Karpas-422 (cell line): ENCODE results near the gene AP1G2. TPM values are rescaled to one million over a fixed set of nuclear protein-coding genes. Genes with fewer than 3 reads are reported as not detected.

Source experiments
- DNase-seq: peaks from one replicate; pipeline ENCODE4 v3.0.0-alpha.2; 2015
- H2AFZ ChIP-seq: fragments of 200-600 bp; sonication (generic); 2 replicates; pipeline ENCODE4 v1.6.1; 2014; ENCODE audit warnings: antibody characterized with exemption, low read length, mixed read lengths
- H3K27ac ChIP-seq: fragments of 200-600 bp; sonication (generic); 2 replicates; pipeline ENCODE4 v1.5.1; 2014; ENCODE audit warnings: mild to moderate bottlenecking, low read length, moderate library complexity
- H3K27me3 ChIP-seq: fragments of 200-600 bp; sonication (generic); 2 replicates; pipeline ENCODE4 v1.6.1; 2014; ENCODE audit warnings: low read length, mixed read lengths
- H3K36me3 ChIP-seq: fragments of 200-600 bp; sonication (generic); 2 replicates; pipeline ENCODE4 v1.6.1; 2014; ENCODE audit warnings: low read length, mixed read lengths; ENCODE audit not compliant: insufficient read depth
- H3K4me1 ChIP-seq: fragments of 200-600 bp; sonication (generic); 2 replicates; pipeline ENCODE4 v1.6.1; 2014; ENCODE audit warnings: mild to moderate bottlenecking, low read length, mixed read lengths
- H3K4me2 ChIP-seq: fragments of 200-600 bp; sonication (generic); 2 replicates; pipeline ENCODE4 v1.6.1; 2014; ENCODE audit warnings: low read length, low read depth, mild to moderate bottlenecking; ENCODE audit not compliant: poor library complexity, severe bottlenecking
- H3K4me3 ChIP-seq: fragments of 200-600 bp; sonication (generic); 2 replicates; pipeline ENCODE4 v1.5.1; 2014; ENCODE audit warnings: mild to moderate bottlenecking, antibody characterized with exemption, low read length, mixed read lengths
- H3K79me2 ChIP-seq: fragments of 200-600 bp; sonication (generic); 2 replicates; pipeline ENCODE4 v1.6.1; 2014; ENCODE audit warnings: mild to moderate bottlenecking, low read length, mixed read lengths
- H3K9ac ChIP-seq: fragments of 200-600 bp; sonication (generic); 2 replicates; pipeline ENCODE4 v1.6.0; 2014; ENCODE audit warnings: low read length
- H3K9me2 ChIP-seq: fragments of 200-600 bp; sonication (generic), shearing (Covaris generic); replicated peaks from 2 replicates; pipeline ENCODE4 v1.6.0; 2014; ENCODE audit warnings: mild to moderate bottlenecking, low read length, moderate library complexity; ENCODE audit not compliant: insufficient read depth
- H3K9me3 ChIP-seq: fragments of 300-700, 200-600 bp; sonication (generic); 2 replicates; pipeline ENCODE4 v1.6.1; 2014; ENCODE audit warnings: low read length, mixed read lengths
- H4K20me1 ChIP-seq: fragments of 200-600 bp; sonication (generic); 2 replicates; pipeline ENCODE4 v1.6.1; 2014; ENCODE audit warnings: mild to moderate bottlenecking, antibody characterized with exemption, low read length, low read depth; ENCODE audit not compliant: insufficient read depth
- total RNA-seq: library from RNA; depleted of rRNA; stranded (reverse); fragments of >200 nt; shearing (Covaris generic); gene quantifications from 2 replicates; pipeline ENCODE4 v1.2.3, GENCODE V29; 2014; ENCODE audit warnings: low replicate concordance

AP1G2 gene
- total RNA-seq, 1 experiment from 2014 or later, result 207 TPM

DNA sequence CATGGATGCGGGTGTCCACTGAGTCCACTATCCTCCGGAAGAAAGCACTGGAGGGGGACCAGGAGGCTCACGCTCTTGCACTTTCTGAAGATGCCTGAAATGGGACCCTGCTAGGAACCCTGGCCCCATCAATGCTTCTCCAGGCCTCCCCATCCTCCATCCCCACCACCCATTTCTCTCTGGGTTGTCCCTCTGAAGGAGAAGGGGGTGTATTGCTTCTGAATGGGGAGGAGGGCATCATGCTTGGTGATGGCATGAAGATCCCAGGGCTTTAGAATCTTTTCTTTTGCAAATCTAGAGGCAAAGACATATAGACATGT is 11.7 kb upstream of the AP1G2 start:
- no peak for DNase-seq
- no peak overlapping the region for H3K27ac ChIP-seq
- H3K9ac ChIP-seq, result no peak overlapping the region
- H3K27me3 ChIP-seq, result no peaks in the 10 kb centered on the region
- H3K36me3 ChIP-seq, result no peaks in the 10 kb centered on the region
- no peaks in the 10 kb centered on the region for H3K9me2 ChIP-seq
- H3K79me2 ChIP-seq, result no peaks in the 10 kb centered on the region
- no peaks in the 10 kb centered on the region for H3K4me1 ChIP-seq
- no peak overlapping the region for H3K4me3 ChIP-seq
- H4K20me1 ChIP-seq, result no peaks in the 10 kb centered on the region
- H3K4me2 ChIP-seq, result no peak overlapping the region
- H2AFZ ChIP-seq, result no peak overlapping the region
- H3K9me3 ChIP-seq, result no peaks in the 10 kb centered on the region

DNA sequence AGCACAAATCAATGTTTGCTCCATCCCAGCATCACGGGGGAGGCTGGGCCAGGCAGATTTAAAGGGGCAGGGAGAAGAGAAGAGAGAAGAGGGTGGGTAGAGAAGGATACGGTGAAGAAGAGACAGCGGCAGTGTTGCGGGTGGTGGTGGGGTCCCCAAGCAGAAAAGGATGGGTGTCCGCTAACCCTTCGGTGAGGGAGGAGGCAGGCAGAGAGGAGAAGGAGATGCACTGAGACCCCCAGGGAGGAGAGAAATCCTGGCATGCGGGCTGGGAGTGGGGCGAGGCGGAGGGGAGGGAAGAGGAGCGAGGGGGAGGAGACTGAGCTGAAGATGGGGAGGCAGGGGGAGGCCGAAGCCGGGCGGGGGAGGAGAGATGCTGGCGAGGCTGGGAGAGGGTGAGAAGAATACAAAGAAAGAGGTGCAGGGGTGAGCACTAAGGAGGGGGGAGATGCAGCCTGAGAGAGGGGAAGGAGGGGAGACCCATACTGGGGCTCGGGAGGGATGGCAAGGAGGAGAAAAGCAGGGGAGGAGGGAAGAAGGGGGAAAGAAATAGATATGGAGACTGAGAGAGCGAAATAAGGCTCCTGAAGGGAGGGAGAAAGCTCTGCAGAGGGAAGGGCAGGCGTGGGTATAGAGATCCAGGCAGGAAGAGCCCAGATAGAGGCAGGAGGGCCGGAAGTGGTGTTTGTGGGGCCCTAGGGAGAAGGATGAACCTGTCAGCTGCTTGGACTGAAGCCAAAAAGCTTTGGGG is 11.1 kb upstream of the AP1G2 start, which contains the start of gene JPH4:
JPH4 (minus strand) TSS at position 231 of the 751 bp plus-strand sequence. CDS start 1,337 bp downstream, outside the sequence.
- Histone ChIP-seq H4K20me1 (no peaks in the 10 kb centered on the region), H3K9me3 (no peaks in the 10 kb centered on the region), H3K27me3 (no peaks in the 10 kb centered on the region), H3K9ac (no peak within 1 kb of the TSS), H3K4me2 (no peak within 1 kb of the TSS), H3K79me2 (no peaks in the 10 kb centered on the region), H2AFZ (no peak within 1 kb of the TSS), H3K36me3 (no peaks in the 10 kb centered on the region), H3K27ac (no peak within 1 kb of the TSS), H3K9me2 (no peaks in the 10 kb centered on the region), H3K4me3 (no peak within 1 kb of the TSS), H3K4me1 (no peaks in the 10 kb centered on the region)
- no peak for DNase-seq

DNA sequence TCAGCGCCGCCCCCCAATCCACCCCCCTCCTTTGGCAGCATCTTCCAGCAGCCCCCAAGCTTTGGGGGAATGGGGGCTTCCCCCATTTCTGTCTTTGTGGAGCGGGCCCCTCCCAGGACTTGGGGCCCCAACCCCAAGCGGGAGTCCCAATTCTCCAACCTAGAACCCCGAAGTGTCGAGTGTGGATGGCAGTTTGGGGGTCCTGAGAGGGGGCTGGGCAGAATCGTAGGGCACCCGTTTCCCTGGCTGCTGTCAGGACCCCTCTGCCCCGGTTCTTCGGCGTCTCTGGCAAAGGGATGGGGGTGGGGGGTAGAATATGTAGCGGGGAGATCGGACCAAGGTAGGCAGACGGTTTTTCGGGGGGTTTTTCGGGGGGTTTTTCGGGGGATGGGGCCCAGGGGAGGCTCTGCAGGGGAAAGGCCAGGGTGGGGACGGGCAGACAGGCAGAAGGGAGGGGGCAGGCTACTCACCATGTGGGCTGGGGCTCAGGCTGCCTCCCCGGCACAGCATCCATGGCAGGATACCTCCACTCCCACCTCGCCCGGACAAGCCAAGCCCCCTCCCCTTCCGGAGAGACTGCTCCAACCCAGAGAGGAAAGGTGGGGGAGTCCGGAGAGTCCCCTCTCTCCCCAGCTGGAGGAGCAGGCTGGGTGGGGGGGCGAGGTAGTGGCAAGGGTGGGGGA is 10.3 kb upstream of the AP1G2 start:
- Histone ChIP-seq H3K27me3 (no peaks in the 10 kb centered on the region), H3K9ac (no peak overlapping the region), H4K20me1 (no peaks in the 10 kb centered on the region), H3K9me2 (no peaks in the 10 kb centered on the region), H3K27ac (no peak overlapping the region), H3K4me2 (no peak overlapping the region), H3K79me2 (no peaks in the 10 kb centered on the region), H3K4me1 (no peaks in the 10 kb centered on the region), H3K4me3 (no peak overlapping the region), H3K36me3 (no peaks in the 10 kb centered on the region), H2AFZ (no peak overlapping the region), H3K9me3 (no peaks in the 10 kb centered on the region)
- no peak for DNase-seq

DNA sequence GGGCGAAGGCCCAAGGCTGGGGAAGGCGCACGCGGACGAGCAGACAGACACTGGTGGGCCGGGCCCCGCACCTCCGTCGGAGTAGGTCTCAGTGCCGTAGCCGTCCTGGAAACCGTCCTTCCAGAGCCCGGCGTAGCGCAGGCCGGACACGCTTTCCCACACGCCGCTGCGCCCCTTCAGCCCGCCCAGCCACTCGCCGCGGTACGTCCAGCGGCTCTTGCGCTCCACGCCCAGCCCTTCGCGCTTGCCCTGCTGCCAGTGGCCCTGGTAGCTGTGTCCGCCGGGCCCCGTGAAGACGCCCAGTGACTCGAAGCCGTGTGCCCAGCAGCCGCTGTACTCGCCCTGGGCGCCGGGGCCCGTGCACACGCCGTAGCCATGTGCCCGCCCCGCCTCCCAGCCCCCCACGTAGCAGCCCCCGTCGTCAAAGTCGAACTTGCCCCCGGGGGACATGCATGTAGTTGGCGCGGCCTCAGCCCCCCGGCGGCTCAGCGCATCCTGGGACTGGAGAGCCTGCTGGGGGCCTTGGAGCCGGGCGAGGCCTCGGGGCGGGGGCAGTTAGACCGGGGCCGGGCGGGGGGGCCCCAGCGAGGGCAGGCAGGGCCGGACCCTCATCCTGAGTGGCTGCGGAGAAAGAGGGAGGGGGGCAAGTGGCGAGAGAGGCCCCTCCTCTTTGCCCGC is 9.6 kb upstream of the AP1G2 start:
- no peaks in the 10 kb centered on the region for H3K27me3 ChIP-seq
- H3K4me3 ChIP-seq, result no peak overlapping the region
- no peaks in the 10 kb centered on the region for H3K9me3 ChIP-seq
- no peak overlapping the region for H3K4me2 ChIP-seq
- H3K9me2 ChIP-seq, result no peaks in the 10 kb centered on the region
- no peaks in the 10 kb centered on the region for H3K36me3 ChIP-seq
- no peak overlapping the region for H3K27ac ChIP-seq
- no peak for DNase-seq
- no peaks in the 10 kb centered on the region for H3K4me1 ChIP-seq
- H4K20me1 ChIP-seq, result no peaks in the 10 kb centered on the region
- H3K9ac ChIP-seq, result no peak overlapping the region
- no peaks in the 10 kb centered on the region for H3K79me2 ChIP-seq
- no peak overlapping the region for H2AFZ ChIP-seq

DNA sequence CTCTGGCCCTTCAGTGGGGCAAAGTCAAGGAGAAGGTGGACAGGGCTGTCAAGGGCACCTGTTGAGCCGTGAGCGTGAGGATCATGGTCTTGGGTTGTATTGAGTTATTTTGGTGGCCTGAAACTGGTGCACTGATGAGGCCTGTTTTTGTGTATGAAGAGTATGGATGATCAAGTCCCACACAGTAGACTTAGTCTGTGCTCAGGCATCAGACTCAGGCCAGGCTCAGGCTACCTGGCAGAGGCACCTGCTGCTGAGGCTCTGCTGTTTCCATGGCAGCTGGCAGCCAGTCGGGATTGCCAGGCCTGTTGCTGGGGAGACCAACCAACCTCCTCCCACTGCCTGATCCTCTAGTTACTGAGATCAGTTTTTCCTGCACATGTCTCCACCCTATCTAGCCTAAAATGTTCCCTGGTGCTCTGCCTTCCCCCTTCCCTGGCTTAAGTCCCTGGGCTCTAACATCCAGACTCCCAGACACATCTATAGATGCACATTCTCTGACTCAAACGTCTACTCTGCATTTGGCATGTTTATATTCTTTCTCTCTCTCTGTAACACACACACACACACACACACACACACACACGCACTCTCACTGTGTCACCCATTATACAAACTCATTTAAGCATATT is 5.9 kb upstream of the AP1G2 start:
- DNase-seq, result no peak
- Histone ChIP-seq H3K4me2 (no peak overlapping the region), H3K9me3 (no peaks in the 10 kb centered on the region), H3K27ac (no peak overlapping the region), H3K4me3 (no peak overlapping the region), H2AFZ (no peak overlapping the region), H3K4me1 (peaks cover 16% of the 10 kb centered on the region), H4K20me1 (no peaks in the 10 kb centered on the region), H3K79me2 (peaks cover under 1% of the 10 kb centered on the region; the same call in 1 of the 2 replicates), H3K9me2 (no peaks in the 10 kb centered on the region), H3K9ac (no peak overlapping the region), H3K36me3 (no peaks in the 10 kb centered on the region), H3K27me3 (no peaks in the 10 kb centered on the region)

DNA sequence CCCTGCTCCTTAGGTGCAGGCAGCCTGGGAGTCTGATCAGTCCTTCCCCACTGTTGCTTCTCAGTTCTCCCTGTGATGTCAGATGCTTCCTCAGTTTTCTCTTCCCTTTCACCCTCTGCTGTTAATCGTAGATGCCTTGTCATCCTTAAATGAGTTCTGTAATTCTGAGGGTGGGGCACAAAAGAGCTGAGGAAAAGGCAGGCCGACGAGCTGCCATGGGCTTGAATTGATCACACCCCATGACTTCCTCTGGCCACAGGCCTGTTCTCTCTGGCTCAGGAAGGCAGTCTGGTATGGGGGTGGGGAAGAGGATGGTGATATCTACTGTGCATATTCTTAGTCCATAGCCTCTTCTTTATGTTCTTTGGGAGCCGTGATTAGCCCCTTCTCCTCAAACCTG is 5.2 kb upstream of the AP1G2 start:
- peaks cover 22% of the 10 kb centered on the region for H3K4me1 ChIP-seq
- H3K79me2 ChIP-seq, result peaks cover 6% of the 10 kb centered on the region
- no peak overlapping the region for H2AFZ ChIP-seq
- H3K36me3 ChIP-seq, result no peaks in the 10 kb centered on the region
- no peak overlapping the region for H3K9ac ChIP-seq
- H3K4me2 ChIP-seq, result no peak overlapping the region
- no peak overlapping the region for H3K27ac ChIP-seq
- no peak overlapping the region for H3K4me3 ChIP-seq
- no peak for DNase-seq
- no peaks in the 10 kb centered on the region for H3K27me3 ChIP-seq
- H3K9me3 ChIP-seq, result no peaks in the 10 kb centered on the region
- H4K20me1 ChIP-seq, result no peaks in the 10 kb centered on the region
- H3K9me2 ChIP-seq, result no peaks in the 10 kb centered on the region

DNA sequence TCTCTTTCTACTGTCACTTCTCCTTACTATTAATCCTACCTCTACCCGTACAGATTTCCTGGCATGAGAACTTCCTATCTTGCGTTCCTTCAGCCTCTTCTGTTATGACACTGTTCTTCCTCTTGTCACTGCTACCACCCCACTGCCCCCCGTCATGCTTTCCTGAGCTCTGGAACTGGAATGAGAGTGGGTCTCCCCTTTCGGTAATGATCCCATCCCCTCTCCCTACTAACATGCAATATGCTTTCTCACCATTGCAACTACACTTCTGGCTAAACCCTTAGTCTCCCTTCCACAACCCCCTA is 4.9 kb upstream of the AP1G2 start:
- no peaks in the 10 kb centered on the region for H3K9me3 ChIP-seq
- H3K4me3 ChIP-seq, result no peak overlapping the region
- H3K27ac ChIP-seq, result no peak overlapping the region
- H3K36me3 ChIP-seq, result no peaks in the 10 kb centered on the region
- no peaks in the 10 kb centered on the region for H4K20me1 ChIP-seq
- H3K4me2 ChIP-seq, result no peak overlapping the region
- no peak overlapping the region for H3K9ac ChIP-seq
- H2AFZ ChIP-seq, result no peak overlapping the region
- H3K79me2 ChIP-seq, result peaks cover 6% of the 10 kb centered on the region
- H3K4me1 ChIP-seq, result peaks cover 24% of the 10 kb centered on the region
- H3K27me3 ChIP-seq, result no peaks in the 10 kb centered on the region
- DNase-seq, result no peak
- no peaks in the 10 kb centered on the region for H3K9me2 ChIP-seq
